ENCODE data around the gene MGAT2.
A peak's percentile ranks its signal among the peaks of the same experiment; 100 is the strongest.

The MGAT2 gene

DNA sequence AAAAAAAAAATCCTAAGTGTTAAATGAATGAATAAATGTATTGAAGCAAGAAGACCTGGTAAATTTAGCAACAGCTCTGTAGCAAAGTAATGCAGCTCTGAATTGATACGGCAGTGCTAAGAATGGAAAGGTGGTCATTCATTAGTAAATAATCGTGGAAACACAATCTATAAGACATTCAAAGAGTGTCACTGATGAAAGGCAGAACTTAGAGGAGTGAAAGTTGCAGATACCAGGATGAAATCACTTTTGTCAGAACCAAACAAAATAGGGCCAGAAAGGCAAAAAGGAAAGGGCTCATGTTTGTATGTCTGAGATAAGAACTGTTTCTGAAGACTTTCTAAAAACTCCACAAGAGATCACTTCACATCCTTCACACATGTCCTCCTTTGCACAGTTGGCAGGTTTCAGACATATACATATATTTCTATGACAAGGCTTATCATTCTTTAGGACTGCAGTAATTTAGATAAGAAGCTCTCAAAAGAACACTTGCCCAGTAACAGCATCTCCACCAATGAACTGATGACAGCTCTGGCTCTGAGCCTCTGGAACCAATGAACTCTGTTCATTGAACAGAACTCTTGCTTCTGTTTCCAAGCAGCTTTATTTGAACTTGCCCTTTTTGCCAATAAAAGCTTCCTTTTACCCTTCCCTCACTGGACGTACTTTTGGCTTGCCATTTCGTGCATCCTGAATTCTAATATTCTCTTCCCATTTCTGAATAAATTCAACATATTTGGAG, 26.1 kb upstream of the MGAT2 start:
- no peaks in the 10 kb centered on the region for H3K27me3 ChIP-seq (ENCODE audit: control insufficient read depth, insufficient read depth, low read length)
- no peak overlapping the region for H2AFZ ChIP-seq
- H3K4me2 ChIP-seq (ENCODE audit: low read length) = no peak overlapping the region
- no peaks in the 10 kb centered on the region for H3K4me1 ChIP-seq
- no peaks in the 10 kb centered on the region for H3K9me3 ChIP-seq (ENCODE audit: control insufficient read depth, low read length)
- no peak overlapping the region for H3K4me3 ChIP-seq (ENCODE audit: low read depth, low read length)
- H3K9ac ChIP-seq = no peak overlapping the region
- H3K79me2 ChIP-seq = no peaks in the 10 kb centered on the region
- TF ChIP-seq, protein P1, sequence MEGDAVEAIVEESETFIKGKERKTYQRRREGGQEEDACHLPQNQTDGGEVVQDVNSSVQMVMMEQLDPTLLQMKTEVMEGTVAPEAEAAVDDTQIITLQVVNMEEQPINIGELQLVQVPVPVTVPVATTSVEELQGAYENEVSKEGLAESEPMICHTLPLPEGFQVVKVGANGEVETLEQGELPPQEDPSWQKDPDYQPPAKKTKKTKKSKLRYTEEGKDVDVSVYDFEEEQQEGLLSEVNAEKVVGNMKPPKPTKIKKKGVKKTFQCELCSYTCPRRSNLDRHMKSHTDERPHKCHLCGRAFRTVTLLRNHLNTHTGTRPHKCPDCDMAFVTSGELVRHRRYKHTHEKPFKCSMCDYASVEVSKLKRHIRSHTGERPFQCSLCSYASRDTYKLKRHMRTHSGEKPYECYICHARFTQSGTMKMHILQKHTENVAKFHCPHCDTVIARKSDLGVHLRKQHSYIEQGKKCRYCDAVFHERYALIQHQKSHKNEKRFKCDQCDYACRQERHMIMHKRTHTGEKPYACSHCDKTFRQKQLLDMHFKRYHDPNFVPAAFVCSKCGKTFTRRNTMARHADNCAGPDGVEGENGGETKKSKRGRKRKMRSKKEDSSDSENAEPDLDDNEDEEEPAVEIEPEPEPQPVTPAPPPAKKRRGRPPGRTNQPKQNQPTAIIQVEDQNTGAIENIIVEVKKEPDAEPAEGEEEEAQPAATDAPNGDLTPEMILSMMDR (IDR thresholded peaks at IDR 0.05) = no peak
- H3K36me3 ChIP-seq (ENCODE audit: control insufficient read depth, insufficient read depth, low read length) = no peaks in the 10 kb centered on the region
- H3K27ac ChIP-seq = no peak overlapping the region

DNA sequence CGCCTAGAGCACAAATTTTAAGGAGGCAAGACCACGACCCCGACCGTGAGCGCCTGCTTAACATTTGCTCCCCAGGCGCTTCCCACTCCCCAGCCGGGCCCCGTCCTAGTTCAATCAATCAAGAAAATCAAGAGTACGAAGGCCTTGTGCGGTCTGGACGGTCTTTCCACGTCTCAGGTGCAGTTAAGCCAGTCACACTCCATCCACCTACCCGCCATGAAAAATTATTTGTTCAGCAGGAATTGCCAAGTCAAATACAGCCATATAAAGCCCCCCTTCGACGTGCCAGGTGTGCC, 22.5 kb upstream of the MGAT2 start:
- Histone ChIP-seq H3K4me1 (no peaks in the 10 kb centered on the region), H3K4me2 (ENCODE audit: low read length) (peak overlapping the region; percentile 92)

DNA sequence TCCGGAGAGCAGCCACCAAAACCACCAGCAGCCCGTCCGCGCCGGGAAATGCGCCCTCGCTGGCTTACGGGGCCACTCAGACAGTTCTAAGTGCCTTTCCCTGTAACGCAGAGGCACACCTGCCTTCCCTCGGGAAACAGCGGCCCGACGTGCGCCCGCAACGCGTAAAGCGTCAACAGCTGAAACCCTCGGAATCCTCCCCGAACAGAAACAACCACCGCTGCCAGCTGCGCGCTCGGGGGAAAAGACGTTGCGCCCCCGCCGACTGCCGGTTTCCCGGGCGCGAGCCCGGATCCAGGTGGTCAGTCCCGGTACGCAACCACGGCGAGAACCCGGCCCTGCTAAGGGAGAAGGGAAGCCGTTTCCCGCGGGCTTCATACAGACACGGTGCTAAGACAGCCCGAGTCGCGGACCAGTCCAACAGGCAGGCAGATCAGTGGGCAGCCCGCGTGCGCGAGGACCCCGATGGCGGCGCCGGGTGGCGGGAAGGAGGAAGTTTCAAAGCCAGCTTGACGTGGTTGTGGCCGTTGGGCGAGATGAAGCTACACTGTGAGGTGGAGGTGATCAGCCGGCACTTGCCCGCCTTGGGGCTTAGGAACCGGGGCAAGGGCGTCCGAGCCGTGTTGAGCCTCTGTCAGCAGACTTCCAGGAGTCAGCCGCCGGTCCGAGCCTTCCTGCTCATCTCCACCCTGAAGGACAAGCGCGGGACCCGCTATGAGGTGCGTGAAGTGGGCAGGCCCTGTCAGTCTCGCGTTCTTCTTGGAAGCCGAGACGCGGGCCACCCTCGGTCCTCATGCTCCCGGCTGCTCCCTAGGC, 21.9 kb upstream of the MGAT2 start, which contains the start of gene LRR1:
Gene LRR1 (plus strand): TSS at position 456 of the 816 bp plus-strand sequence. CDS start 81 bp downstream, at position 537.
- peak within 1 kb of the TSS; percentile 98 for H2AFZ ChIP-seq
- no peaks in the 10 kb centered on the region for H3K4me1 ChIP-seq
- TF ChIP-seq, protein P1 (IDR thresholded peaks at IDR 0.05) = peak; percentile 23
- no peaks in the 10 kb centered on the region for H3K79me2 ChIP-seq
- H3K36me3 ChIP-seq (ENCODE audit: control insufficient read depth, insufficient read depth, low read length) = no peaks in the 10 kb centered on the region
- no peaks in the 10 kb centered on the region for H3K9me3 ChIP-seq (ENCODE audit: control insufficient read depth, low read length)
- peak within 1 kb of the TSS; percentile 94 for H3K9ac ChIP-seq
- no peaks in the 10 kb centered on the region for H3K27me3 ChIP-seq (ENCODE audit: control insufficient read depth, insufficient read depth, low read length)
- peak within 1 kb of the TSS; percentile 92 for H3K4me2 ChIP-seq (ENCODE audit: low read length)
- H3K4me3 ChIP-seq (ENCODE audit: low read depth, low read length) = peak within 1 kb of the TSS; percentile 77
- H3K27ac ChIP-seq = peak within 1 kb of the TSS; percentile 99

More for the DNA sequence above, 22.5 kb upstream of the MGAT2 start:
- H3K9me3 ChIP-seq (ENCODE audit: control insufficient read depth, low read length) = no peaks in the 10 kb centered on the region
- no peaks in the 10 kb centered on the region for H3K79me2 ChIP-seq
- TF ChIP-seq, protein P1 (IDR thresholded peaks at IDR 0.05) = no peak
- H3K4me3 ChIP-seq (ENCODE audit: low read depth, low read length) = peak overlapping the region; percentile 77
- no peaks in the 10 kb centered on the region for H3K27me3 ChIP-seq (ENCODE audit: control insufficient read depth, insufficient read depth, low read length)
- peak overlapping the region; percentile 99 for H3K27ac ChIP-seq
- H3K36me3 ChIP-seq (ENCODE audit: control insufficient read depth, insufficient read depth, low read length) = no peaks in the 10 kb centered on the region
- H3K9ac ChIP-seq = peak overlapping the region; percentile 94
- peak overlapping the region; percentile 98 for H2AFZ ChIP-seq

DNA sequence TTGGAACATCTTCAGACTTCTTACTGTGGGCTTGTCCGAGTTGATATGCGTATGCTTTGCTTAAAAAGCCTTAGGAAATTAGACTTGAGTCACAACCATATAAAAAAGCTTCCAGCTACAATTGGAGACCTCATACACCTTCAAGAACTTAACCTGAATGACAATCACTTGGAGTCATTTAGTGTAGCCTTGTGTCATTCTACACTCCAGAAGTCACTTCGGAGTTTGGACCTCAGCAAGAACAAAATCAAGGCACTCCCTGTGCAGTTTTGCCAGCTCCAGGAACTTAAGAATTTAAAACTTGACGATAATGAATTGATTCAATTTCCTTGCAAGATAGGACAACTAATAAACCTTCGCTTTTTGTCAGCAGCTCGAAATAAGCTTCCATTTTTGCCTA, 13.0 kb upstream of the MGAT2 start:
- Histone ChIP-seq H3K79me2 (peaks cover 2% of the 10 kb centered on the region), H3K36me3 (ENCODE audit: control insufficient read depth, insufficient read depth, low read length) (no peaks in the 10 kb centered on the region), H3K9ac (no peak overlapping the region), H3K4me2 (ENCODE audit: low read length) (no peak overlapping the region), H2AFZ (no peak overlapping the region), H3K9me3 (ENCODE audit: control insufficient read depth, low read length) (no peaks in the 10 kb centered on the region), H3K27me3 (ENCODE audit: control insufficient read depth, insufficient read depth, low read length) (no peaks in the 10 kb centered on the region), H3K27ac (no peak overlapping the region), H3K4me1 (no peaks in the 10 kb centered on the region), H3K4me3 (ENCODE audit: low read depth, low read length) (no peak overlapping the region)
- TF ChIP-seq, protein P1 (IDR thresholded peaks at IDR 0.05) = no peak
